ENCODE data around the gene SIMC1.
A peak's percentile ranks its signal among the peaks of the same experiment; 100 is the strongest.

Gene SIMC1

DNA sequence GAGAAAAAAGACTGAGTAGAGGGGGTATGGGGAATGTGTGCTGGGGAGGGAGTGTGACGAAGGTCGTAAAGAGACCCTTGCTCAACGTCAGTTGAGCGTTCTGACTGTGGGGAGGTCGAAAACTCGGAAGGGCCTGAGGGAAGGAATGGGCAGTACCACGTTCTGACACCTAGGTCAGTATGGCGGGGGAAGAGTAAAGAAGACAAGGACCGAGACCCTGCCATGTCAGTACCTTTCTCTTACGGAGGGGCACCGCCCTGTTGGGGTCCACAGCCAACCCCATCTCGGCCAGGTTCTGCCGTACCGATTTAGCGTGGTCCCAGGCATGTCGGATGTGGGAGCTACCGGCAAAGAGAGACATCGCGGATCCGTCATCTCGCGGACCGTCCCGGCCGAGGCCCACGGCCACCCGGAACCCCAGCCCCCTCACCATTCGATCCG is 149.8 kb downstream of the SIMC1 start:
- TF ChIP-seq Cebpa-rat (IDR thresholded peaks at IDR 0.05) = no peak
- Histone ChIP-seq H3K9ac (peak overlapping the region; percentile 98), H3K4me3 (peak overlapping the region; percentile 95), H3K4me1 (peaks cover 46% of the 10 kb centered on the region), H3K4me2 (peak overlapping the region; percentile 90), H4K20me1 (peaks cover 47% of the 10 kb centered on the region), H3K27ac (peak overlapping the region; percentile 96), H3K27me3 (no peaks in the 10 kb centered on the region), H3K36me3 (peaks cover 72% of the 10 kb centered on the region), H3K9me3 (no peaks in the 10 kb centered on the region)

DNA sequence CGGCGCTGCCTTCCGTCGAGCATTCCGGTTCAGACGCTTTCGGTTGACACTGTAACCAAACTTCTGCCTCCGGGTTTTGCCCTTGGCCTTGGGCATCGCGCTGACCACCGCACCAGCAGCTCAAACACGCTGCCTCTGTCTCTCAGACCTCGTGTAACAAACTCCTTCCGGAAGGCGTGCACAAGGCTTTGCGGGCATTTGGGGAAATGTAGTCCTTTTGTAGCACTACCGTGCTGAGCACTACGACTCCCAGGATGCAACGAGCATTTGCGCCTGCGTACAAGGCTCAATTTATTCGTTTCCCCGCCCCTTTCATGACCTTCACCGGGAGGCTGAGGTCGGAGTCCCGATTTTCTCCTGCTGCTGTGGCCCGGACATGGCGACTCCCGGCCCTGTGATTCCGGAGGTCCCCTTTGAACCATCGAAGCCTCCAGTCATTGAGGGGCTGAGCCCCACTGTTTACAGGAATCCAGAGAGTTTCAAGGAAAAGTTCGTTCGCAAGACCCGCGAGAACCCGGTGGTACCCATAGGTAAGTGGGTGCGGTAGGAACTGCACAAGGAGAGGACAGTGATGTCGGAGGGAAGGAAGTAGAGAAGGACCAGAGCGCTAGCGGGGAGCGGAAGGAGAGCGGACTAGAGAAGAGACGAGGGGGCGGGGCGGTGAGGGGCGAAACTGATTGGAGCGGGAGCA is 150.4 kb downstream of the SIMC1 start, which contains the start of the genes HIGD2A and NOP16:
TSS of gene HIGD2A (plus strand) at position 308 of the 691 bp plus-strand sequence. CDS start at position 377, 69 bp downstream.
TSS of gene NOP16 (minus strand) at position 155 of the 691 bp plus-strand sequence. CDS start at position 96, 59 bp downstream.
- Histone ChIP-seq H3K27me3 (no peaks in the 10 kb centered on the region), H3K36me3 (peaks cover 72% of the 10 kb centered on the region), H3K9me3 (no peaks in the 10 kb centered on the region), H3K4me3 (peak within 1 kb of the TSS; percentile 95), H3K4me1 (peaks cover 46% of the 10 kb centered on the region), H3K4me2 (peak within 1 kb of the TSS; percentile 90), H4K20me1 (peaks cover 41% of the 10 kb centered on the region), H3K27ac (peak within 1 kb of the TSS; percentile 96), H3K9ac (peak within 1 kb of the TSS; percentile 98)
- no peak for TF ChIP-seq Cebpa-rat (IDR thresholded peaks at IDR 0.05)

DNA sequence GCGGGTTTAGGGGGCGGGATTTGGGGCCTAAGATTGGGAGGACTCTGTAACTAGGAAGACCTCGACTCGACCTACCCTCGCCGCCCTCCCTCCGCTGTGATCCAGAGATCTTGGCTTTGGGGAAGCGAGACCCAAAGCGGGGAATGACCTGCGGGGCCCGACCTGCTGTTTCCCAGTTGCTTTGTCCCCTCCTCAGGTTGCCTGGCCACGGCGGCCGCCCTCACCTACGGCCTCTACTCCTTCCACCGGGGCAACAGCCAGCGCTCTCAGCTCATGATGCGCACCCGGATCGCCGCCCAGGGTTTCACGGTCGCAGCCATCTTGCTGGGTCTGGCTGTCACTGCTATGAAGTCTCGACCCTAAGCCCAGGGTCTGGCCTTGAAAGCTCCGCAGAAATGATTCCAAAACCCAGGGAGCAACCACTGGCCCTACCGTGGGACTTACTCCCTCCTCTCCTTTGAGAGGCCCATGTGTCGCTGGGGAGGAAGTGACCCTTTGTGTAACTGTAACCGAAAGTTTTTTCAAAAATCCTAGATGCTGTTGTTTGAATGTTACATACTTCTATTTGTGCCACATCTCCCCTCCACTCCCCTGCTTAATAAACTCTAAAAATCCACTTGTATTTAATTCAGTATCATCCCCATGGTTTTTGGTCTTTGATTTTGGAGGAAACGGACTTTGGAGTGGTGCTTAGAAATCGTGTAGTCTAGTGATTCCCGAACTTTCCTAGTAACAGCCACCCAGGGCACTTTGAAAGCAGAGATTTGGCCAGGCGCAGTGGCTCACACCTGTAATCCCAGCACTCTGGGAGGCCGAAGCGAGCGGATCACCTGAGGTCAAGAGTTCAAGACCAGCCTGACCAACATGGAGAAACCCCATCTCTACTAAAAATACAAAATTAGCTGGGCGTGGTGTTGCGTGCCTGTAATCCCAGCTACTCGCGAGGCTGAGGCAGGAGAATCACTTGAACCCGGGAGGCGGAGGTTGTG is 151.2 kb downstream of the SIMC1 start:
- Histone ChIP-seq H3K4me3 (peak overlapping the region; percentile 95), H3K27ac (peak overlapping the region; percentile 96), H3K36me3 (peaks cover 70% of the 10 kb centered on the region), H4K20me1 (peaks cover 33% of the 10 kb centered on the region), H3K9ac (peak overlapping the region; percentile 98), H3K4me1 (peaks cover 46% of the 10 kb centered on the region), H3K27me3 (no peaks in the 10 kb centered on the region), H3K9me3 (no peaks in the 10 kb centered on the region), H3K4me2 (peak overlapping the region; percentile 88)
- no peak for TF ChIP-seq Cebpa-rat (IDR thresholded peaks at IDR 0.05)

DNA sequence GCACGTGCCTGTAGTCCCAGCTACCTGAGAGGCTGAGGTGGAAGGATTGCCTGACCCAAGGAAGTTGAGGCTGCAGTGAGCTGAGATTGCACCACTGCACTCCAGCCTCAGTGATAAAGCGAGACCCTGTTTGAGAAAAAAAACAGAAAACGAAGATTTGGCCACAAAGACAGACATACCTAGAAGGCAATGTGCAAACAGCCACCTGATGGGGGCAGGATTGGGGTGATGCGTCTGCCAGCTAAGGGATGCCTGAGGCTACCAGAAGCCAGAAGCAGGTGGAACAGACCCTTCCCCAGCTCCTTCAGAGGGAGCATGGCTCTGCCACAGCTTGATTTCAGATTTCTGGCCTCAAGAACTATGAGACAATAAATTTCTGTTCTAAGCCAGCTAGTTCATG is 153.3 kb downstream of the SIMC1 start:
- Histone ChIP-seq H3K36me3 (peaks cover 61% of the 10 kb centered on the region), H3K9ac (no peak overlapping the region)

DNA sequence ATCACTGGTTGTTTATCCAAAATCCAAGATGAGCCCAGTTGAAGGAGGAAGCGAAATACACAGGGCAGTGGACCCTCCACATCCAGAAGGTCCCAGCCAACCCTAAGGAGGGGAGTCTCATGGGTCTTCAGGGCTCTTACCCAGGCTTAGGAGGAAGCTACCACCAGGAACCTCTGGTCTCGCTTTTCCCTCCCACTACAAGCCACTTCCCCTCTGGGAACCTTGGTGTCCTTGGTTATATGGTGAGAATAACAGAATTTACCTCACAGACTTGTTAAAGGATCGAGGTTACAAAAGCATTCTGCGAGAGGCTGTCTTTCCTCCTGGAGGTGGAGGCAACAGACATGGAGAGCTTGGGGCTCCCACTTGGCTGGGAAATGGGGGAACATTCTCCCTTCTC is 153.8 kb downstream of the SIMC1 start:
- TF ChIP-seq Cebpa-rat (IDR thresholded peaks at IDR 0.05) = no peak
- H3K9me3 ChIP-seq = no peaks in the 10 kb centered on the region
- H3K9ac ChIP-seq = no peak overlapping the region
- H3K4me3 ChIP-seq = no peak overlapping the region
- no peak overlapping the region for H3K4me2 ChIP-seq
- no peaks in the 10 kb centered on the region for H3K27me3 ChIP-seq
- H3K4me1 ChIP-seq = peaks cover 24% of the 10 kb centered on the region
- 0 out of 2 replicates have a peak overlapping the region, but pooled peaks have one; percentile 1 for H3K27ac ChIP-seq
- peaks cover 7% of the 10 kb centered on the region for H4K20me1 ChIP-seq
- H3K36me3 ChIP-seq = peaks cover 60% of the 10 kb centered on the region

More for the DNA sequence above, 153.3 kb downstream of the SIMC1 start:
- Histone ChIP-seq H3K4me1 (peaks cover 29% of the 10 kb centered on the region), H3K9me3 (no peaks in the 10 kb centered on the region), H3K4me3 (no peak overlapping the region), H4K20me1 (peaks cover 12% of the 10 kb centered on the region), H3K4me2 (no peak overlapping the region), H3K27me3 (no peaks in the 10 kb centered on the region), H3K27ac (no peak overlapping the region)
- TF ChIP-seq Cebpa-rat (IDR thresholded peaks at IDR 0.05) = no peak

DNA sequence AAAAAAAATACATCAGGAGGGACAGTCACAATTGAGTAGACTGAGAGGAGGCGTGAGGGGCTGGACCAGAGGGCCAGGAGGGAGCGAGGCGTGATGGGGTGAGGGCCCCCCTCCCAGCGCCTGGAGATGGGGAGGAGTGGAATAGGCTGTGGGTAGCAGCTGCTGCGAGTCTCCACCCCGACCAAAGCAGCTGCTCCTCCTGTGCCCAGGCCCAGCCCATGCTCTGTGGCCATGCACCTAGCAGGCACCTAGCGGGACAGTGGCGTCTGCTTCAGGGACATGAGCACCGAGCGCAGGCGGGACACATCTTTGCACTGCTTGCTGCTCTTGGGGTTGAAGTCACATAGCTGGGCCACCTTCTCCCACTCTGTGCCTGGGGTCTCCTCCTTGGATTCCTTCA is 154.3 kb downstream of the SIMC1 start:
- no peak overlapping the region for H3K4me2 ChIP-seq
- H3K4me3 ChIP-seq = no peak overlapping the region
- peaks cover 2% of the 10 kb centered on the region for H4K20me1 ChIP-seq
- H3K27ac ChIP-seq = no peak overlapping the region
- no peak for TF ChIP-seq Cebpa-rat (IDR thresholded peaks at IDR 0.05)
- H3K9me3 ChIP-seq = no peaks in the 10 kb centered on the region
- peaks cover 58% of the 10 kb centered on the region for H3K36me3 ChIP-seq
- H3K4me1 ChIP-seq = peaks cover 18% of the 10 kb centered on the region
- H3K27me3 ChIP-seq = no peaks in the 10 kb centered on the region
- H3K9ac ChIP-seq = no peak overlapping the region

DNA sequence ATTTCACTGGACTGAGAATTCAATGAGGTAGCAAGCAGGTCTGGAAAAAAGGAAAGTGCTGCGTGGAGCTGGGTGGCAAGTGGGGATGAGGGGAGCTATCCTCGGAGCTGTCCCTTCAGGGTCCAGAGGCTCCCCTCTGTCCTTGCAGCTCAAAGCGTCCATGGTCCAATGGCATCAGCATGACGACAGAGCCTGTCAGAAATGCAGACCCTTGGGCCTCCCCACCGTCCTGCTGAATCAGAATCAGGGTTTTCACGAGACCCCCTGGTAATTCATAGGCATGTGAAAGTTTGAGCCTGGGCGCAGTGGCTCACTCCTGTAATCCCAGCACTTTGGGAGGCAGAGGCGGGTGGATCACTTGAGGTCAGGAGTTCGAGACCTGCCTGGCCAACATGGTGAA is 155.9 kb downstream of the SIMC1 start:
- no peak for TF ChIP-seq Cebpa-rat (IDR thresholded peaks at IDR 0.05)
- Histone ChIP-seq H3K9me3 (no peaks in the 10 kb centered on the region), H4K20me1 (no peaks in the 10 kb centered on the region), H3K27me3 (no peaks in the 10 kb centered on the region), H3K9ac (no peak overlapping the region), H3K27ac (no peak overlapping the region), H3K4me3 (no peak overlapping the region), H3K4me1 (peaks cover 17% of the 10 kb centered on the region), H3K4me2 (no peak overlapping the region), H3K36me3 (peaks cover 62% of the 10 kb centered on the region)

DNA sequence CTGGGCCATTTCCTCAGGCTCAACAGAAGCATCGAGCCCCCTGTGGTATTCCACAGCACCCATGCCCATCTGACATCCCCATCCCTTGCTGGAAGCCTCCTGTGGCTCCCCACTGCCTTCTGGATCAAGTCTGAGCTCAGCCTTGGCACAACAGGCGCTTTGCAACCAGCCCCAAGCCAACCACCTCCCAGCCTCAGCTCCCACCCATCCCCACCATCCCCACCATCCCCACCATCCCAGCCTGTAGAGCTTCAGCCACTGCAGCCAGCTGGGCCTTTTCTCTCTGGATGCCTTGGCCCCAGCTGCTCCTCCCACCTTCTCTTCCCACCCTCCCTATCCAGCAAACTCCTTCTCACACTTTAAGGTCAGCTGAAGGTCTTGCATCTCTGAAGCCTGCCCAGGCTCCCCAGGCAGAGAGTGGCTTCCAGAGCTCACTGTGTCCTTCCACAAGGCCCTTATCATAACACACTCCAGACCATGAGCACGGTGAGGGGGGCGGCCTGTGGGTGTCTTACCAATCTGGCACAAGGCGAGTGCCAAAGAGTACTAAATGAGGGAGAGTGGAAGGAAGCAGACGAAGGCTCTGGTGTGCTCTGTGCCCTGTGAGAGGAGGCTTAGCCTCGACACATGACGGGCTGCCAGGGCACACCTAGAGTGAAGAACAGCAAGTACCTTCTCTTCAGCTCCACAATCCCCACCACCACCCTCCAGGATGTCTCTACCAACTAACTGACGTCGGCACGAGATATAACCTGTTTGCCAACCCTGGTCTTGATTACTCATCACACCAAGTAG is 156.9 kb downstream of the SIMC1 start:
- H3K36me3 ChIP-seq = peaks cover 63% of the 10 kb centered on the region
- no peak overlapping the region for H3K4me2 ChIP-seq
- H3K27ac ChIP-seq = no peak overlapping the region
- no peak for TF ChIP-seq Cebpa-rat (IDR thresholded peaks at IDR 0.05)
- no peaks in the 10 kb centered on the region for H4K20me1 ChIP-seq
- no peak overlapping the region for H3K9ac ChIP-seq
- H3K4me3 ChIP-seq = no peak overlapping the region
- H3K9me3 ChIP-seq = no peaks in the 10 kb centered on the region
- H3K4me1 ChIP-seq = peaks cover 11% of the 10 kb centered on the region
- H3K27me3 ChIP-seq = no peaks in the 10 kb centered on the region
